H1 (cell line): ENCODE measurements around the gene SMARCC2. TPM values are rescaled to one million over a fixed set of nuclear protein-coding genes. Genes with fewer than 3 reads are reported as not detected.

Experiments
- CTCF ChIA-PET: fragments of 300-600 bp; sonication (Branson Sonifier 250); formaldehyde crosslinking; loops from one replicate; lab custom pipeline; 2021; ENCODE audit not compliant: partially characterized antibody; lab: Charles Lee
- POLR2A ChIA-PET: fragments of 300-600 bp; sonication (Branson Sonifier 250); formaldehyde crosslinking; loops from one replicate; lab custom pipeline; 2021; ENCODE audit warnings: inconsistent platforms; ENCODE audit not compliant: partially characterized antibody; lab: Charles Lee
- DNase-seq, 2 experiments: peaks; one replicate each; pipeline versions ENCODE4 v3.0.0 to v3.0.0-alpha.2; 2010 to 2022; ENCODE audit warnings: low spot score in 2 of 2, low read depth in 1 of 2, mixed read lengths in 1 of 2
- FAIRE-seq: peaks from 2 replicates; lab custom pipeline; 2011; peaks lifted over from hg19 to GRCh38; lab: Jason Lieb, UNC
- H2AFZ ChIP-seq: 2 replicates; pipeline ENCODE4 v1.8.1; 2012; ENCODE audit warnings: low read length, inconsistent platforms
- H2AK5ac ChIP-seq: 2 replicates; pipeline ENCODE4 v1.6.1; 2013; ENCODE audit warnings: low read depth, low read length
- H2BK120ac ChIP-seq: replicated peaks from 2 replicates; pipeline ENCODE3; 2013; ENCODE audit warnings: low read depth, low read length, inconsistent platforms
- H2BK12ac ChIP-seq: 2 replicates; pipeline ENCODE4 v1.6.1; 2013; ENCODE audit warnings: low read depth, low read length
- H2BK15ac ChIP-seq: 2 replicates; pipeline ENCODE4 v1.6.1; 2013; ENCODE audit warnings: low read length
- H2BK20ac ChIP-seq: 2 replicates; pipeline ENCODE4 v1.6.1; 2013; ENCODE audit warnings: low read length
- H2BK5ac ChIP-seq: 2 replicates; pipeline ENCODE4 v1.6.1; 2013; ENCODE audit warnings: low read depth, low read length
- H3K14ac ChIP-seq: 2 replicates; pipeline ENCODE4 v1.6.1; 2013; ENCODE audit warnings: inconsistent platforms; ENCODE audit not compliant: insufficient read length
- H3K18ac ChIP-seq: 2 replicates; pipeline ENCODE4 v1.6.1; 2013; ENCODE audit warnings: low read length; ENCODE audit errors: extremely low read depth
- H3K23ac ChIP-seq: 2 replicates; pipeline ENCODE4 v1.6.1; 2013; ENCODE audit warnings: inconsistent platforms; ENCODE audit not compliant: insufficient read length
- H3K23me2 ChIP-seq: 2 replicates; pipeline ENCODE4 v1.6.1; 2013; ENCODE audit warnings: low read depth, low read length
- H3K27ac ChIP-seq: 2 replicates; pipeline ENCODE4 v1.6.1; 2011; ENCODE audit warnings: low read depth, low read length, inconsistent platforms
- H3K27me3 ChIP-seq, 4 experiments: replicated peaks in 1 of 4; 1 replicate in 1 of 4; 2 replicates in 3 of 4; pipeline versions ENCODE4 v1.6.1 to v1.8.1; 2011 to 2013; ENCODE audit warnings: low read length in 3 of 4, mild to moderate bottlenecking in 3 of 4, inconsistent platforms in 2 of 4, mixed read lengths in 2 of 4, moderate library complexity in 1 of 4; ENCODE audit not compliant: control insufficient read depth in 3 of 4, insufficient read depth in 3 of 4; ENCODE audit errors: extremely low read depth in 1 of 4
- H3K36me3 ChIP-seq, 4 experiments: 2 replicates each; pipeline versions ENCODE4 v1.6.1 to v1.8.1; 2011 to 2013; ENCODE audit warnings: mild to moderate bottlenecking in 4 of 4, low read length in 3 of 4, moderate library complexity in 2 of 4, control low read depth in 1 of 4, inconsistent platforms in 1 of 4; ENCODE audit not compliant: insufficient read depth in 4 of 4, control insufficient read depth in 2 of 4
- H3K4ac ChIP-seq: replicated peaks from 2 replicates; pipeline ENCODE3; 2013; ENCODE audit warnings: low read length, low read depth, mixed read lengths, inconsistent platforms; ENCODE audit not compliant: insufficient read length
- H3K4me1 ChIP-seq, 4 experiments: replicated peaks in 1 of 4; 1 replicate in 1 of 4; 2 replicates in 3 of 4; pipeline versions ENCODE4 v1.6.1 to v1.8.1; 2011 to 2013; ENCODE audit warnings: low read length in 3 of 4, inconsistent platforms in 2 of 4, mixed read lengths in 1 of 4; ENCODE audit not compliant: insufficient read depth in 4 of 4, control insufficient read depth in 3 of 4
- H3K4me2 ChIP-seq, 2 experiments: 2 replicates each; pipeline versions ENCODE4 v1.6.1 to v1.8.1; 2011 to 2013; ENCODE audit warnings: low read depth in 2 of 2, low read length in 2 of 2, control low read depth in 1 of 2, inconsistent platforms in 1 of 2, mild to moderate bottlenecking in 1 of 2; ENCODE audit not compliant: insufficient read depth in 1 of 2
- H3K4me3 ChIP-seq, 4 experiments: fragments of 200-600, 300-600 bp in 1 of 4; sonication (generic), shearing (Covaris generic), sonication (Bioruptor Twin) in 1 of 4; 2 replicates each; pipeline versions ENCODE4 v1.5.1 to v1.8.1; 2011 to 2016; ENCODE audit warnings: low read length in 4 of 4, low read depth in 3 of 4, control low read depth in 2 of 4, inconsistent platforms in 2 of 4, mild to moderate bottlenecking in 2 of 4, mixed read lengths in 1 of 4, moderate library complexity in 1 of 4; ENCODE audit not compliant: insufficient read depth in 2 of 4; ENCODE audit errors: extremely low read depth in 1 of 4
- H3K56ac ChIP-seq: replicated peaks from 2 replicates; pipeline ENCODE3; 2013; ENCODE audit warnings: low read depth, mild to moderate bottlenecking, mixed read lengths, low read length, inconsistent platforms; ENCODE audit not compliant: insufficient read length
- H3K79me1 ChIP-seq: 2 replicates; pipeline ENCODE4 v1.6.1; 2013; ENCODE audit warnings: low read depth, low read length, control low read depth
- H3K79me2 ChIP-seq, 2 experiments: 2 replicates each; pipeline versions ENCODE4 v1.6.1 to v1.8.1; 2012 to 2013; ENCODE audit warnings: low read length in 2 of 2, mild to moderate bottlenecking in 2 of 2, inconsistent platforms in 1 of 2; ENCODE audit not compliant: insufficient read depth in 2 of 2, control insufficient read depth in 1 of 2
- H3K9ac ChIP-seq, 4 experiments: replicated peaks in 1 of 4; 1 replicate in 1 of 4; 2 replicates in 3 of 4; pipeline versions ENCODE4 v1.6.1 to v1.8.1; 2011 to 2013; ENCODE audit warnings: low read depth in 3 of 4, low read length in 3 of 4, control low read depth in 2 of 4, mild to moderate bottlenecking in 2 of 4, moderate library complexity in 2 of 4, inconsistent platforms in 1 of 4; ENCODE audit errors: extremely low read depth in 1 of 4
- H3K9me3 ChIP-seq, 2 experiments: 2 replicates each; pipeline versions ENCODE4 v1.6.1 to v1.8.1; 2012 to 2013; ENCODE audit warnings: mild to moderate bottlenecking in 2 of 2, moderate library complexity in 2 of 2, control low read depth in 1 of 2, inconsistent platforms in 1 of 2, low read depth in 1 of 2, low read length in 1 of 2, mixed read lengths in 1 of 2; ENCODE audit not compliant: insufficient read depth in 2 of 2
- H4K20me1 ChIP-seq, 2 experiments: replicated peaks in 1 of 2; 2 replicates each; pipeline versions ENCODE3 to v1.8.1; 2011 to 2013; ENCODE audit warnings: inconsistent platforms in 2 of 2, low read length in 2 of 2, mild to moderate bottlenecking in 1 of 2; ENCODE audit not compliant: insufficient read depth in 2 of 2, control insufficient read depth in 1 of 2
- H4K5ac ChIP-seq: 2 replicates; pipeline ENCODE4 v1.6.1; 2013; ENCODE audit warnings: low read length, low read depth, mixed read lengths, inconsistent platforms; ENCODE audit not compliant: insufficient read length
- H4K8ac ChIP-seq: 2 replicates; pipeline ENCODE4 v1.8.0; 2013; ENCODE audit warnings: mild to moderate bottlenecking, moderate library complexity, low read length, inconsistent platforms; ENCODE audit not compliant: insufficient read depth; ENCODE audit errors: extremely low read depth
- H4K91ac ChIP-seq: replicated peaks from 2 replicates; pipeline ENCODE3; 2013; ENCODE audit warnings: low read length, mixed read lengths, inconsistent platforms; ENCODE audit not compliant: insufficient read length
- ASH2L ChIP-seq: fragments of 200-600, 300-600 bp; sonication (generic); IDR thresholded peaks from one replicate; pipeline ENCODE4 v1.7.1; 2017; ENCODE audit warnings: low read length
- CEBPB ChIP-seq: IDR thresholded peaks from 2 replicates; pipeline ENCODE4 v1.6.1; 2012; ENCODE audit warnings: low read depth, low read length
- CTBP2 ChIP-seq: IDR thresholded peaks from 2 replicates; pipeline ENCODE4 v1.7.0; 2011; ENCODE audit warnings: borderline replicate concordance, mild to moderate bottlenecking, moderate library complexity, mixed read lengths, low read length; ENCODE audit not compliant: insufficient read depth, insufficient read length
- HDAC2 ChIP-seq, 2 experiments: fragments of 300-600 bp in 1 of 2; sonication (generic) in 1 of 2; IDR thresholded peaks; 2 replicates each; pipeline ENCODE4 v1.6.1; 2011 to 2012; ENCODE audit warnings: low read depth in 2 of 2, low read length in 2 of 2, mild to moderate bottlenecking in 2 of 2, moderate library complexity in 2 of 2, borderline replicate concordance in 1 of 2, inconsistent platforms in 1 of 2
- JUND ChIP-seq: IDR thresholded peaks from 2 replicates; pipeline ENCODE4 v1.6.1; 2011; ENCODE audit warnings: mild to moderate bottlenecking, improper control_type of control experiment, low read length
- MAFK ChIP-seq: IDR thresholded peaks from 2 replicates; pipeline ENCODE4 v1.6.1; 2012; ENCODE audit warnings: low read depth, mild to moderate bottlenecking, improper control_type of control experiment, low read length
- NRF1 ChIP-seq: IDR thresholded peaks from 2 replicates; pipeline ENCODE4 v1.6.1; 2011; ENCODE audit warnings: mild to moderate bottlenecking, low read depth, low read length, improper control_type of control experiment
- PHF8 ChIP-seq: fragments of 200-600 bp; sonication (generic); conservative IDR thresholded peaks from 2 replicates; pipeline ENCODE4 v1.7.1; 2012; ENCODE audit warnings: low read depth, mild to moderate bottlenecking, inconsistent platforms, low read length, moderate library complexity
- SP1 ChIP-seq: IDR thresholded peaks from 2 replicates; pipeline ENCODE4 v1.6.1; 2011; ENCODE audit warnings: low read depth, low read length
- SP2 ChIP-seq: IDR thresholded peaks from 2 replicates; pipeline ENCODE4 v1.6.1; 2012; ENCODE audit warnings: mild to moderate bottlenecking, low read length, inconsistent platforms
- YY1 ChIP-seq: IDR thresholded peaks from 2 replicates; pipeline ENCODE4 v1.6.1; 2011; ENCODE audit warnings: low read depth, mild to moderate bottlenecking, low read length
- WGBS, 2 experiments: shearing (Covaris generic) in 1 of 2; methylation state at CpG; one replicate each; pipeline versions ENCODE4 v1.1.6 to v1.1.7; 2013 to 2015; ENCODE audit warnings: low lambda C conversion rate in 2 of 2, mixed read lengths in 2 of 2, inconsistent platforms in 1 of 2, low coverage in 1 of 2, missing lambda C conversion rate in 1 of 2; ENCODE audit not compliant: insufficient replicate concordance in 2 of 2, insufficient coverage in 1 of 2, insufficient read length in 1 of 2; ENCODE audit errors: extremely low coverage in 1 of 2, missing lambda C conversion rate in 1 of 2; 5-methylcytosine and 5-hydroxymethylcytosine counted together
- polyA plus RNA-seq, 7 experiments: library from polyadenylated mRNA; depleted of rRNA in 3 of 7; stranded (reverse) in 5 of 7; unstranded in 2 of 7; fragments of >200 nt in 5 of 7; fragments of 200-250 nt in 2 of 7; gene quantifications; 1 replicate in 5 of 7; 2 replicates in 1 of 7; 4 replicates in 1 of 7; pipeline versions ENCODE4 v1.2.1 to v1.2.3, GENCODE V29; 2011 to 2013; ENCODE audit warnings: missing spikeins in 2 of 7, mixed read lengths in 2 of 7
- total RNA-seq: library from RNA; stranded (reverse); fragmentation: NEBNext Ultra II Directional; extraction: Animal tissue kit (Norgen Biotek cat#: 25700); gene quantifications from 2 replicates; pipeline ENCODE4 v1.2.1, GENCODE V29; 2021
- TF ChIP-seq, protein P1 (sequence below): IDR thresholded peaks from 2 replicates; pipeline ENCODE4 v1.6.1; 2012; ENCODE audit warnings: low read length, inconsistent platforms

Gene SMARCC2
- total and polyA plus RNA-seq, 2 of the 8 experiments (the other 6 are each of a cell fraction or from before 2014, with no cell fraction given): 33.9 to 78.5 TPM

GRCh38 chr12:56219840-56220239, 30.6 kb upstream of the SMARCC2 start:
- H3K56ac ChIP-seq: no peak overlapping the region
- H3K23ac ChIP-seq: no peak overlapping the region
- DNase-seq: no peak
- H3K4me3 ChIP-seq: no peak overlapping the region
- H3K4me1 ChIP-seq: peaks cover under 1 to 13% (median 5%) of the 10 kb centered on the region in 4 experiments; a peak in 6 of 7 replicates
- H4K20me1 ChIP-seq: peaks cover 0 to 6% of the 10 kb centered on the region in 2 experiments
- H3K27me3 ChIP-seq: no peaks in the 10 kb centered on the region
- H3K14ac ChIP-seq: no peak overlapping the region
- POLR2A ChIA-PET: interaction anchor here (1.0 to 9.8 kb wide), 7 partner anchors 9 to 102 kb away, joined by 4 to 203 read pairs (median 42); partner anchors contain the start of genes MYL6, RPL41, SMARCC2 and ZC3H10
- H2BK5ac ChIP-seq: no peak overlapping the region
- FAIRE-seq: no peak
- H4K8ac ChIP-seq: no peak overlapping the region
- H3K27ac ChIP-seq: no peak overlapping the region
- H3K79me2 ChIP-seq: peaks cover 0 to 30% of the 10 kb centered on the region in 2 experiments; a peak in 2 of 4 replicates
- peaks cover 0 to 15% (median 9%) of the 10 kb centered on the region in 4 experiments; a peak in 4 of 8 replicates for H3K36me3 ChIP-seq
- H2BK120ac ChIP-seq: no peak overlapping the region
- peak overlapping the region in 1 of 2 experiments; percentile 100; a peak in 1 of 4 replicates for H3K4me2 ChIP-seq
- peaks cover 8% of the 10 kb centered on the region for H3K79me1 ChIP-seq
- no peak overlapping the region for H3K18ac ChIP-seq
- H4K91ac ChIP-seq: no peak overlapping the region
- H3K23me2 ChIP-seq: peaks cover 21% of the 10 kb centered on the region
- H2BK20ac ChIP-seq: no peak overlapping the region
- no peak overlapping the region for H2AFZ ChIP-seq
- WGBS, 2 experiments: 94% methylated on average over 9 of the region's 9 CpGs; no CpG with 5 or more reads in 1 of the 2 experiments
- H2BK12ac ChIP-seq: no peak overlapping the region
- no peak overlapping the region for H4K5ac ChIP-seq
- H3K9me3 ChIP-seq: no peaks in the 10 kb centered on the region
- H2AK5ac ChIP-seq: no peak overlapping the region
- H2BK15ac ChIP-seq: no peak overlapping the region
- H3K9ac ChIP-seq: no peak overlapping the region
- TF ChIP-seq SP2: no peak
- TF ChIP-seq MAFK: no peak
- TF ChIP-seq NRF1: no peak
- TF ChIP-seq CTBP2: no peak
- no peak for TF ChIP-seq YY1
- no peak for TF ChIP-seq ASH2L
- TF ChIP-seq, protein P1, sequence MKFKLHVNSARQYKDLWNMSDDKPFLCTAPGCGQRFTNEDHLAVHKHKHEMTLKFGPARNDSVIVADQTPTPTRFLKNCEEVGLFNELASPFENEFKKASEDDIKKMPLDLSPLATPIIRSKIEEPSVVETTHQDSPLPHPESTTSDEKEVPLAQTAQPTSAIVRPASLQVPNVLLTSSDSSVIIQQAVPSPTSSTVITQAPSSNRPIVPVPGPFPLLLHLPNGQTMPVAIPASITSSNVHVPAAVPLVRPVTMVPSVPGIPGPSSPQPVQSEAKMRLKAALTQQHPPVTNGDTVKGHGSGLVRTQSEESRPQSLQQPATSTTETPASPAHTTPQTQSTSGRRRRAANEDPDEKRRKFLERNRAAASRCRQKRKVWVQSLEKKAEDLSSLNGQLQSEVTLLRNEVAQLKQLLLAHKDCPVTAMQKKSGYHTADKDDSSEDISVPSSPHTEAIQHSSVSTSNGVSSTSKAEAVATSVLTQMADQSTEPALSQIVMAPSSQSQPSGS: no peak
- TF ChIP-seq SP1: no peak
- no peak for TF ChIP-seq HDAC2 (IDR thresholded peaks at IDR 0.05; ENCODE audit: borderline replicate concordance in 1 of 2, low read depth in 2 of 2, low read length in 2 of 2)
- TF ChIP-seq PHF8: no peak
- TF ChIP-seq CEBPB: no peak
- TF ChIP-seq JUND: no peak
- CTCF ChIA-PET: interaction anchor here (0.8 to 4.2 kb wide), 5 partner anchors 13 to 37 kb away, joined by 3 to 89 read pairs (median 31); partner anchors contain the start of gene SMARCC2
- no peak overlapping the region for H3K4ac ChIP-seq
